Measurements from ENCODE around the gene CFAP20DC.

- TF ChIP-seq CTCF (conservative IDR thresholded peaks at IDR 0.05; ENCODE audit: low read depth in 2 of 2) (no peak), EZH2 (IDR thresholded peaks at IDR 0.05; ENCODE audit: low read depth, unreplicated experiment) (no peak), POLR2AphosphoS5 (IDR thresholded peaks at IDR 0.05; ENCODE audit: low read depth) (no peak), CREB1 (CRISPR knock-in tag; IDR thresholded peaks at IDR 0.05; ENCODE audit: low read depth) (no peak), JUNB (IDR thresholded peaks at IDR 0.05; ENCODE audit: unreplicated experiment) (no peak)
Measured at GRCh38 chr3:58857402-58857801, 192.4 kb downstream of the CFAP20DC start.
